ENCODE measurements around the gene CCDC134. TPM values are rescaled to one million over a fixed set of nuclear protein-coding genes. Genes with fewer than 3 reads are reported as not detected.
A peak's percentile ranks its signal among the peaks of the same experiment; 100 is the strongest.

CCDC134 gene
- total RNA-seq, 1 donor from 2014 or later = 19.7 TPM

- DNase-seq = no peak
- no peaks in the 10 kb centered on the region for H3K9me3 Mint-ChIP-seq
- peaks cover 23% of the 10 kb centered on the region for H3K4me1 Mint-ChIP-seq
- H3K4me3 Mint-ChIP-seq = no peak overlapping the region
- no peaks in the 10 kb centered on the region for H3K36me3 Mint-ChIP-seq (ENCODE audit: low read depth)
- no peak overlapping the region for H3K27ac Mint-ChIP-seq
- no peaks in the 10 kb centered on the region for H3K27me3 Mint-ChIP-seq
- intact Hi-C loops (cut with micrococcal nuclease) = no loop called here
These were observed 24.1 kb upstream of the CCDC134 start for GRCh38 chr22:41776381-41776780.

DNA sequence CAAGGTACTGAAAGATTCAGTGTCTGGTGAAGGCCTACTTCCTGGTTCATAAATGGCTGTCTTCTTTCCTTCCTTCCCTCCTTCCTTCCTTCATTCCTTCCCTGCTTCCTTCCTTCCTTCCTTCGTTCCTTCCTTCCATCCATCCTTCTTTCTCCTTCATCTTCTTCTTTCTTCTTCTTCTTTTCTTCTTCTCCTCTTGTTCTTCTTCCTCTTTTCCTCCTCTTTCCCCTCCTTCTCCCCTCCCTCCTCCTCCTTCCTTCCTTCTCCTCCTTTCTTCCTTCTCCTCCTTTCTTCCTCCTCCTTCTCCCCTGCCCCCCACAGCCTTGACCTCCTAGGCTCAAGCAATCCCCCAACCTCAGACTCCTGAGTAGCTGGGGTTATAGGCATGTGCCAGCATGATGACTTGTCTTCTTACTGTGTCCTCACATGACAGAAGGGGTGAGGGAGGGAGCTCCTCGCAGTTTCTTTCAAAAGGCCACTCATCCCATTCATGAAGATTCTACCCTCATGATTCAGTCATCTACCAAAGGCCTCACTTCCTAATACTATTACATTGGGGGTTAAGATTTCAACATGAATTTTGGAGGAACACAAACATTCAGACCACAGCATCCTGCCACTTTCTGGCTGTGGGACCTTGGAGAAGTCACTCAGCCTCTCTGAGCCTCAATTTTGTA, 22.6 kb upstream of the CCDC134 start:
- no peak for DNase-seq
- no peaks in the 10 kb centered on the region for H3K36me3 Mint-ChIP-seq (ENCODE audit: low read depth)
- no peaks in the 10 kb centered on the region for H3K27me3 Mint-ChIP-seq
- no peak overlapping the region for H3K27ac Mint-ChIP-seq
- H3K9me3 Mint-ChIP-seq = no peaks in the 10 kb centered on the region
- intact Hi-C loops (cut with micrococcal nuclease) = no loop called here
- H3K4me1 Mint-ChIP-seq = peaks cover 30% of the 10 kb centered on the region
- H3K4me3 Mint-ChIP-seq = no peak overlapping the region

- no peaks in the 10 kb centered on the region for H3K27me3 Mint-ChIP-seq
- DNase-seq = peak; percentile 60
- H3K4me1 Mint-ChIP-seq = peaks cover 36% of the 10 kb centered on the region
- H3K27ac Mint-ChIP-seq = peak overlapping the region; percentile 97
- intact Hi-C loops (cut with micrococcal nuclease) = loop anchor here (2.0 to 5.0 kb wide), 3 partner anchors 53 to 158 kb away; partner anchors contain the start of genes DESI1, SREBF2 and XRCC6
- no peaks in the 10 kb centered on the region for H3K9me3 Mint-ChIP-seq
- H3K4me3 Mint-ChIP-seq = peak overlapping the region; percentile 72
- peaks cover 8% of the 10 kb centered on the region for H3K36me3 Mint-ChIP-seq (ENCODE audit: low read depth)
These were observed 20.5 kb upstream of the CCDC134 start for GRCh38 chr22:41779929-41780505.

DNA sequence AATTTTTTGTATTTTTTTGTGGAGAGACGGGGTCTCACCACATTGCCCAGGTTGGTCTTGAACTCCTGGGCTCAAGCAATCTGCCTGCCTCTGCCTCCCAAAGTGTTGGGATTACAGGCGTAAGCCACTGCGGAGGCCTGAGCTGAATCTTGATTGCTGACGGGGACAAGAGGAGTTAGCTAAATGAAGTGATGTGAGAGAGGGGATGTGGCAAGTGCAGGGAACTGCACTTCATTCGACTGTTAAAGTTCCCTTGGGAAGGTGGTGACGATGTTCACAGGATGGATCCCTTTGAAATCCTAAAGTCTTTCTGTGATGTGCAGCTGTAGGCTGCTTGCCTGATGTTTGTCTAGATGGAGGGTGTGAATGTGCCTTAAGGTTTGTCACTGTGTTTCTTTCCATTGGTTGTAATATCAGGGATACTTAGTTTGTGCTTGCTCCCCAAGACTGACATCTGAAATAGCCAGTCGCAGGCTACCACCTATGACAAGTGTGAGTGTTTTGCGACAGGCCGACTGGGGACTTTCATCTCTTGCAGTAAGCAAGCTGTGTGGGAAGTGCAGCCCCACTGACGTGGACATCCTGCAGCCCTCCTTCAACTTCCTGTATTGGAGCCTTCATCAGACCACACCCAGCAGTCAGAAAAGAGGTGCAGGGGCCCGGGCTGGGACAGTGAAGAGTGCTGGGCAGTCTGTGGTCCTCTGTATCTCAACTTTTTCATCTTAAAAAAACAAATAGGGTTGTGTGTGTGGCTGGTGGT, 19.6 kb upstream of the CCDC134 start:
- peak overlapping the region; percentile 83 for H3K4me3 Mint-ChIP-seq

DNA sequence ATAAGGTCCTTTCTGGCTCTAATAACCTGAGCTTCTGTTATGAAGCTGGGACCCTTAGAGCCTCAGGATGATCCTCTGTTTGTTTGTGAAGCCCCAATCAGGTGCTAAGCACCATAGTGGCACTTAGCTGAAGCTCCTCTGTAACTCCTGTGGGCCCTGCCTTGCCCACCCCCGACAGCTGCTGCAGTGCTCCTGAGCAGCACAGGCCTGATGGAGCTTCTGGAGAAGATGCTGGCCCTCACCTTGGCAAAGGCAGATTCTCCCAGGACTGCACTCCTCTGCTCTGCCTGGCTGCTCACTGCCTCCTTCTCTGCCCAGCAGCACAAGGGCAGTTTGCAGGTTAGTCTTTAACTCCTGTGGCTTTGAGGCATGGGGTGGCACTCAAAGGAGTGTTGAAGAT, 19.0 kb upstream of the CCDC134 start:
- H3K27ac Mint-ChIP-seq = peak overlapping the region; percentile 97
- H3K4me3 Mint-ChIP-seq = peak overlapping the region; percentile 83
- no peaks in the 10 kb centered on the region for H3K27me3 Mint-ChIP-seq
- H3K9me3 Mint-ChIP-seq = no peaks in the 10 kb centered on the region
- peaks cover 11% of the 10 kb centered on the region for H3K36me3 Mint-ChIP-seq (ENCODE audit: low read depth)
- H3K4me1 Mint-ChIP-seq = peaks cover 38% of the 10 kb centered on the region
- intact Hi-C loops (cut with micrococcal nuclease) = loop anchor here (1.0 to 5.0 kb wide), 6 partner anchors 19 to 160 kb away; partner anchors contain the start of genes CCDC134, DESI1, MEI1 and SREBF2
- peak; percentile 73 for DNase-seq

More for the DNA sequence above, 19.6 kb upstream of the CCDC134 start:
- Mint-ChIP-seq H3K27me3 (no peaks in the 10 kb centered on the region), H3K9me3 (no peaks in the 10 kb centered on the region), H3K27ac (peak overlapping the region; percentile 97), H3K36me3 (ENCODE audit: low read depth) (peaks cover 9% of the 10 kb centered on the region), H3K4me1 (peaks cover 36% of the 10 kb centered on the region)
- intact Hi-C loops (cut with micrococcal nuclease) = loop anchor here (1.0 to 5.0 kb wide), 6 partner anchors 19 to 160 kb away; partner anchors contain the start of genes CCDC134, DESI1, MEI1 and SREBF2
- DNase-seq = peak; percentile 97

- peaks cover 15% of the 10 kb centered on the region for H3K36me3 Mint-ChIP-seq (ENCODE audit: low read depth)
- H3K4me1 Mint-ChIP-seq = peaks cover 44% of the 10 kb centered on the region
- intact Hi-C loops (cut with micrococcal nuclease) = loop anchor here (5.0 kb wide), 1 partner anchor 160 kb away; the partner anchor contains the start of genes DESI1 and XRCC6
- no peaks in the 10 kb centered on the region for H3K27me3 Mint-ChIP-seq
- peak overlapping the region; percentile 83 for H3K4me3 Mint-ChIP-seq
- peak; percentile 81 for DNase-seq
- H3K27ac Mint-ChIP-seq = peak overlapping the region; percentile 97
- H3K9me3 Mint-ChIP-seq = no peaks in the 10 kb centered on the region
These were observed 18.2 kb upstream of the CCDC134 start for GRCh38 chr22:41782316-41782715.

DNA sequence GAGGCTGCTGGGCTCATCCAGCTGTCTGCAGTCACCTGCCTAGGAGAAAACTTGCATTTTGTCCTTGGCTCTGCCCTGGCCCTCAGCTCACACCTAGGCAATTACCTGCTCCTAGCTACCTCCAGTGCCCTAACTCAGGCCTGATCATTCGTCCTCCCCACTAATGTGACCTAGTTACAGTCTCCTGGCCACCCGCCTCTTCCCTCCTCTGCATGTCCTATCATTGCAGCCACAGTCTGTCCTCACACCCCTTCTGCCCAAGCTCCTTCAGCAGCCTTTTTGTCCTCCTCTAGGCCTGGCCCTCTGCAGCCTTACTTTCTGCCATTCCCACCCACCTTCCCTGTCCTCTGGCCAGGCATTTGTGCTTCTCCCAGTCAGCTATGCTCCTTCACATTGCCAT, 17.7 kb upstream of the CCDC134 start:
- intact Hi-C loops (cut with micrococcal nuclease) = loop anchor here (5.0 kb wide), 1 partner anchor 160 kb away; the partner anchor contains the start of genes DESI1 and XRCC6
- H3K4me1 Mint-ChIP-seq = peaks cover 43% of the 10 kb centered on the region
- H3K4me3 Mint-ChIP-seq = peak overlapping the region; percentile 83
- no peak for DNase-seq
- peaks cover 15% of the 10 kb centered on the region for H3K36me3 Mint-ChIP-seq (ENCODE audit: low read depth)
- H3K27ac Mint-ChIP-seq = peak overlapping the region; percentile 34
- H3K9me3 Mint-ChIP-seq = no peaks in the 10 kb centered on the region
- no peaks in the 10 kb centered on the region for H3K27me3 Mint-ChIP-seq

DNA sequence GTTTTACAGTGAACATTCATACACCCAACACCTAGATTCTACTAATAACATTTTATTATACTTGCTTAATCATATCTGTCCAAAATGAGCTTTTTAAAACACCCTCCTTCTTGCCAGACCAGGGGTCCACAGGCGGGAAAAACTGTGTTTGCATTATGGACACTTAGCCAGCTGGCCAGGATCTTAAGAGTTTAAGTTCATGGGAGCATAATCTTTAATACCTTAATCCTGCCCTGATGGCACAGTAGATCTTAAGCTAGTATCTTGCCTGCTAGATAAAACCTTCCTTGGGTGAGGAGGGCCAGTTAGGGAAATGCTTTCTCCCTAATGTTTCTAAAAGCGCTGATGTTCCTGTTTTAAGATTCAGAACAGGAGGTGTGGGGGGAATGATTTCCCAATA, 13.1 kb upstream of the CCDC134 start:
- H3K27me3 Mint-ChIP-seq = no peaks in the 10 kb centered on the region
- H3K27ac Mint-ChIP-seq = no peak overlapping the region
- H3K4me3 Mint-ChIP-seq = no peak overlapping the region
- peaks cover 38% of the 10 kb centered on the region for H3K36me3 Mint-ChIP-seq (ENCODE audit: low read depth)
- no peaks in the 10 kb centered on the region for H3K9me3 Mint-ChIP-seq
- intact Hi-C loops (cut with micrococcal nuclease) = no loop called here
- peaks cover 18% of the 10 kb centered on the region for H3K4me1 Mint-ChIP-seq
- DNase-seq = no peak

DNA sequence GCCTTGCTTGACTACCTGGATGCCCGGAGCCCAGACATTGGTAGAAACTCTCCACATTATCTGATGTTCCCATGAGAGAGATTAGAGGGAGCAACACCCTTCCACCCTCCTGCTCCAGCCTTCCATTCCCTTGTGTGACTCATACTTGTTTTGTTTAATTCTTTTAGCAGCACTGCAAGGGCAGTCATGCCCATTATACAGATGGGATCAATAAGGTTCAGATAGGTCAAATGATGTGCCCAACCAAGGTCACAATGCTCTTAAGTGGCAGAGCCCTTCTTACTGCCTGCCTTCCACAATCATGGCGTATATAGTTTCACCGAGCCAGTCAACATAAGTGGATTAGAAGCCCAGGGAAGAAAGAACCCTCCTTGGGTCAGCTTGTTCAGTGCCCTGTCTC, 6.6 kb upstream of the CCDC134 start:
- Mint-ChIP-seq H3K4me3 (no peak overlapping the region), H3K9me3 (no peaks in the 10 kb centered on the region), H3K4me1 (peaks cover under 1% of the 10 kb centered on the region), H3K36me3 (ENCODE audit: low read depth) (peaks cover 52% of the 10 kb centered on the region), H3K27ac (no peak overlapping the region), H3K27me3 (no peaks in the 10 kb centered on the region)
- intact Hi-C loops (cut with micrococcal nuclease) = no loop called here
- DNase-seq = no peak

- H3K27me3 Mint-ChIP-seq = no peaks in the 10 kb centered on the region
- intact Hi-C loops (cut with micrococcal nuclease) = no loop called here
These were observed 1.7 kb upstream of the CCDC134 start for GRCh38 chr22:41798736-41799135.

GRCh38 chr22:41799486-41800347, 762 bp upstream of the CCDC134 start:
- peak overlapping the region; percentile 94 for H3K4me3 Mint-ChIP-seq
- H3K27ac Mint-ChIP-seq = peak overlapping the region; percentile 97
- peaks cover 29% of the 10 kb centered on the region for H3K36me3 Mint-ChIP-seq (ENCODE audit: low read depth)
- H3K9me3 Mint-ChIP-seq = no peaks in the 10 kb centered on the region
- H3K4me1 Mint-ChIP-seq = peaks cover 37% of the 10 kb centered on the region
- peak; percentile 78 for DNase-seq
- intact Hi-C loops (cut with micrococcal nuclease) = loop anchor here (1.0 to 5.0 kb wide), 4 partner anchors 18 to 111 kb away; partner anchors contain the start of gene SNU13
- H3K27me3 Mint-ChIP-seq = no peaks in the 10 kb centered on the region

More at GRCh38 chr22:41798736-41799135, 1.7 kb upstream of the CCDC134 start:
- DNase-seq = no peak
- Mint-ChIP-seq H3K36me3 (ENCODE audit: low read depth) (peaks cover 33% of the 10 kb centered on the region), H3K4me1 (peaks cover 28% of the 10 kb centered on the region), H3K9me3 (no peaks in the 10 kb centered on the region), H3K4me3 (no peak overlapping the region), H3K27ac (peak overlapping the region; percentile 97)

- Mint-ChIP-seq H3K27ac (peak overlapping the region; percentile 97), H3K27me3 (no peaks in the 10 kb centered on the region), H3K4me1 (peaks cover 39% of the 10 kb centered on the region), H3K36me3 (ENCODE audit: low read depth) (peaks cover 20% of the 10 kb centered on the region), H3K4me3 (peak overlapping the region; percentile 94), H3K9me3 (no peaks in the 10 kb centered on the region)
- intact Hi-C loops (cut with micrococcal nuclease) = loop anchor here (2.0 to 5.0 kb wide), 3 partner anchors 54 to 112 kb away; partner anchors contain the start of gene SNU13
- DNase-seq = peak; percentile 68
These were observed 804 bp downstream of the CCDC134 start for GRCh38 chr22:41801147-41801819.

All from activated CD4-positive, alpha-beta T cell treated with anti-CD3 and anti-CD28 coated beads, Interleukin-2, amount 10 ng/mL, durations not matched to agents 24 days and 14 days (primary cell).